ENCODE results near the gene PGP.

The PGP gene

GRCh38 chr16:2184962-2185361 lies 29.7 kb downstream of the PGP start:
- no peak overlapping the region for H3K9ac ChIP-seq (ENCODE audit: low read depth, low read length)
- no peak overlapping the region for H3K4me2 ChIP-seq (ENCODE audit: insufficient read depth, low read length)
- DNase-seq = no peak
- TF ChIP-seq EZH2 (IDR thresholded peaks at IDR 0.05; ENCODE audit: borderline replicate concordance, low read depth, low read length, severe bottlenecking) (no peak), CTCF (IDR thresholded peaks at IDR 0.05; ENCODE audit: borderline replicate concordance, extremely low read depth, low read length, poor library complexity, severe bottlenecking) (no peak)
- no peak overlapping the region for H3K27ac ChIP-seq (ENCODE audit: low read length)
- no peaks in the 10 kb centered on the region for H3K27me3 ChIP-seq (ENCODE audit: insufficient read depth, low read length, poor library complexity)
- H3K4me1 ChIP-seq (ENCODE audit: insufficient read depth, low read length) = no peaks in the 10 kb centered on the region
- ATAC-seq (ENCODE audit: insufficient read depth, low read depth) = no peak
- H3K36me3 ChIP-seq (ENCODE audit: insufficient read depth, low read length) = no peaks in the 10 kb centered on the region
- no peak overlapping the region for H3K4me3 ChIP-seq (ENCODE audit: low read depth in 1 of 2, low read length in 2 of 2)
- no peaks in the 10 kb centered on the region; the same call in 1 of the 2 replicates for H4K20me1 ChIP-seq (ENCODE audit: insufficient read depth, low read length)
- no peak overlapping the region for H2AFZ ChIP-seq (ENCODE audit: low read depth, low read length)
- no peaks in the 10 kb centered on the region for H3K79me2 ChIP-seq (ENCODE audit: insufficient read depth, low read length)
- no peaks in the 10 kb centered on the region for H3K9me3 ChIP-seq (ENCODE audit: insufficient read depth, low read length, severe bottlenecking)

DNA sequence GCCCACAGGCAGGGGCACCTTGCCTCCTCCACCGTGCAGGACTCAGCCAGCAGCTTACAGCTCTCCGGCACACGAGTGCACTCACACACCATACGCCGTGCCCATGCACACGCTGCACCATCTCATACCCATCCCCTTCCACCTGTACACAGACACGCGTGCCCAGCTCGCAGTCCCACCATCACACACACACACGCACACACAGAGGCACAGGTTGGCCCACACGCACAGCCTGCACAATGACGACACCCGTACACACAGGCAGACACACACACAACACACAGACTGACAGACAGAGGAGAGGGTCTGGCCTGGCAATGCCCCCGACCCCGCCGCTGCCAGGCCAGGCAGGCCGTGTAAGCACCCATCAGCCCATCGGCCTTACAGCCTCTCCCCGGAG lies 30.3 kb downstream of the PGP start:
- Histone ChIP-seq H3K79me2 (ENCODE audit: insufficient read depth, low read length) (no peaks in the 10 kb centered on the region), H3K9ac (ENCODE audit: low read depth, low read length) (no peak overlapping the region), H3K36me3 (ENCODE audit: insufficient read depth, low read length) (no peaks in the 10 kb centered on the region), H3K4me3 (ENCODE audit: low read depth in 1 of 2, low read length in 2 of 2) (no peak overlapping the region), H3K27ac (ENCODE audit: low read length) (no peak overlapping the region), H3K4me2 (ENCODE audit: insufficient read depth, low read length) (no peak overlapping the region), H3K4me1 (ENCODE audit: insufficient read depth, low read length) (no peaks in the 10 kb centered on the region), H3K27me3 (ENCODE audit: insufficient read depth, low read length, poor library complexity) (no peaks in the 10 kb centered on the region), H4K20me1 (ENCODE audit: insufficient read depth, low read length) (no peaks in the 10 kb centered on the region; the same call in 1 of the 2 replicates), H3K9me3 (ENCODE audit: insufficient read depth, low read length, severe bottlenecking) (no peaks in the 10 kb centered on the region), H2AFZ (ENCODE audit: low read depth, low read length) (no peak overlapping the region)
- DNase-seq (no peak), ATAC-seq (ENCODE audit: insufficient read depth, low read depth) (no peak)
- no peak for TF ChIP-seq CTCF (IDR thresholded peaks at IDR 0.05; ENCODE audit: borderline replicate concordance, extremely low read depth, low read length, poor library complexity, severe bottlenecking)
- TF ChIP-seq EZH2 (IDR thresholded peaks at IDR 0.05; ENCODE audit: borderline replicate concordance, low read depth, low read length, severe bottlenecking) = no peak

GRCh38 chr16:2183671-2184070 lies 31.0 kb downstream of the PGP start:
- Histone ChIP-seq H4K20me1 (ENCODE audit: insufficient read depth, low read length) (no peaks in the 10 kb centered on the region; the same call in 1 of the 2 replicates), H3K79me2 (ENCODE audit: insufficient read depth, low read length) (no peaks in the 10 kb centered on the region), H3K27ac (ENCODE audit: low read length) (no peak overlapping the region), H3K36me3 (ENCODE audit: insufficient read depth, low read length) (no peaks in the 10 kb centered on the region), H2AFZ (ENCODE audit: low read depth, low read length) (no peak overlapping the region), H3K9ac (ENCODE audit: low read depth, low read length) (no peak overlapping the region), H3K27me3 (ENCODE audit: insufficient read depth, low read length, poor library complexity) (no peaks in the 10 kb centered on the region), H3K9me3 (ENCODE audit: insufficient read depth, low read length, severe bottlenecking) (no peaks in the 10 kb centered on the region), H3K4me1 (ENCODE audit: insufficient read depth, low read length) (no peaks in the 10 kb centered on the region), H3K4me3 (ENCODE audit: low read depth in 1 of 2, low read length in 2 of 2) (no peak overlapping the region), H3K4me2 (ENCODE audit: insufficient read depth, low read length) (no peak overlapping the region)
- no peak for DNase-seq
- TF ChIP-seq EZH2 (IDR thresholded peaks at IDR 0.05; ENCODE audit: borderline replicate concordance, low read depth, low read length, severe bottlenecking) = no peak
- no peak for TF ChIP-seq CTCF (IDR thresholded peaks at IDR 0.05; ENCODE audit: borderline replicate concordance, extremely low read depth, low read length, poor library complexity, severe bottlenecking)
- no peak for ATAC-seq (ENCODE audit: insufficient read depth, low read depth)

DNA sequence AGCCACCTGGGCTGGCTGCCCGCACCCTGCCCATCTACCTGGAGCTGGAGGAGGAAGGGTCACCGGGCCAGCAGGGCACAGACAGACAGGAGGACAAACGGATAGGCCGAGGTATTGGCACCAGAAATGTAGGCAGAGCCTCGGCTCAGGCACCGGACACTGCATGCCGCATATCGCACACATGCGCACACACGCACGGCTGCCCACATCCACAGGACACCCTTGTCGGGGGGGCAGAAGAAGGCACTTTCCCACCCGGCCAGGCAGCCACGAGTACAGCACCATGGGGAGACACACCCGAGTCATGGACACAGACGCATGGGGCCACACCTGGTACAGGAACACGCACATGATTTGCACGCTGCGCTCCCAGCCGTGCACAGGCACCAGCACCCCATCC lies 32.7 kb downstream of the PGP start:
- H4K20me1 ChIP-seq (ENCODE audit: insufficient read depth, low read length) = no peaks in the 10 kb centered on the region; the same call in 1 of the 2 replicates
- H3K79me2 ChIP-seq (ENCODE audit: insufficient read depth, low read length) = no peaks in the 10 kb centered on the region
- H3K4me1 ChIP-seq (ENCODE audit: insufficient read depth, low read length) = no peaks in the 10 kb centered on the region
- TF ChIP-seq CTCF (IDR thresholded peaks at IDR 0.05; ENCODE audit: borderline replicate concordance, extremely low read depth, low read length, poor library complexity, severe bottlenecking) (no peak), EZH2 (IDR thresholded peaks at IDR 0.05; ENCODE audit: borderline replicate concordance, low read depth, low read length, severe bottlenecking) (no peak)
- H3K27ac ChIP-seq (ENCODE audit: low read length) = no peak overlapping the region
- no peak for ATAC-seq (ENCODE audit: insufficient read depth, low read depth)
- no peak for DNase-seq
- no peak overlapping the region for H2AFZ ChIP-seq (ENCODE audit: low read depth, low read length)
- H3K9ac ChIP-seq (ENCODE audit: low read depth, low read length) = no peak overlapping the region
- H3K4me3 ChIP-seq (ENCODE audit: low read depth in 1 of 2, low read length in 2 of 2) = no peak overlapping the region
- peaks cover 8% of the 10 kb centered on the region for H3K36me3 ChIP-seq (ENCODE audit: insufficient read depth, low read length)
- no peaks in the 10 kb centered on the region for H3K27me3 ChIP-seq (ENCODE audit: insufficient read depth, low read length, poor library complexity)
- H3K9me3 ChIP-seq (ENCODE audit: insufficient read depth, low read length, severe bottlenecking) = no peaks in the 10 kb centered on the region
- no peak overlapping the region for H3K4me2 ChIP-seq (ENCODE audit: insufficient read depth, low read length)

All from DND-41 (cell line).